ENCODE results near the gene MAP3K19.

The MAP3K19 gene

DNA sequence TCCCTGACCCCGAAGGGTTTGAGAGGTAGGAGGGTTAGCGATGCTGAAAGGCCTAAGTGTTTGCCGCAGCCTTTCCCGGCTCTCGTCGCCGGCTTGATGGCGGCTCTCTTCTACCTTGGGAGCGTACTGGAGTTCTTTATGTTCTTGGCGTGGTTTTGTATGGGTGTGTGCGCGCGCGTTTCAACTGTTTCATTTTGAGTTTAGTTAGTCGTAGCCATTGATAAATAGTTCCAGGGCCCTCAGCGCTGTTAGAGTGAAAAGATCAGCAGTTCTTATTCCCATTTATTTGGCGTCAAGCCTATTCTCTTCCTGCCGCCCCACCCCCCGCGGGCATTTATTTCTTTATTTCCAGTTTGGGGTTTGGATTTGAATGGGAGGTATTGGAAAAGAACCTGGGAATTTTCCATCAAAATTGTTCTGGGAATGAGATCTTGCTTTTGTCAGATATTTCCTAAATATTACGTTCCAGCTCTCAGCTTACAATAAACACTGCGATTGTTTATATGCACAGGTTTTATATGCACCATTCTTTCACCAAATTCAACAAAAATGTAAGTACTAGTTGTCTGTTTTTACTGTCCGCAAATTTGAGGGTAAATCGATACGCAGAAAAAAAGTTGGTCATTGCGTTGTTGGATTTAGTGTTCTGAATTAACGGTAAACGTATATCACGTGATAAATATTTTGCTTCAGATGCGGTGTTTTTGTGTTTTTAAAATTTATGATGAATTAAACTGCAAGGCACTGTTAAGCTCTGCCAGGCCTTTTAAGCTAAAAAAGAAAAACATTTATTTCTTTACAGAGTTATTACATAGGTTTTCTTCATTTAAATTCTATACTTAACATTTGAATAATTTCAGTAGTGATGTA lies 127.7 kb downstream of the MAP3K19 start:
- peak; percentile 19 for DNase-seq

DNA sequence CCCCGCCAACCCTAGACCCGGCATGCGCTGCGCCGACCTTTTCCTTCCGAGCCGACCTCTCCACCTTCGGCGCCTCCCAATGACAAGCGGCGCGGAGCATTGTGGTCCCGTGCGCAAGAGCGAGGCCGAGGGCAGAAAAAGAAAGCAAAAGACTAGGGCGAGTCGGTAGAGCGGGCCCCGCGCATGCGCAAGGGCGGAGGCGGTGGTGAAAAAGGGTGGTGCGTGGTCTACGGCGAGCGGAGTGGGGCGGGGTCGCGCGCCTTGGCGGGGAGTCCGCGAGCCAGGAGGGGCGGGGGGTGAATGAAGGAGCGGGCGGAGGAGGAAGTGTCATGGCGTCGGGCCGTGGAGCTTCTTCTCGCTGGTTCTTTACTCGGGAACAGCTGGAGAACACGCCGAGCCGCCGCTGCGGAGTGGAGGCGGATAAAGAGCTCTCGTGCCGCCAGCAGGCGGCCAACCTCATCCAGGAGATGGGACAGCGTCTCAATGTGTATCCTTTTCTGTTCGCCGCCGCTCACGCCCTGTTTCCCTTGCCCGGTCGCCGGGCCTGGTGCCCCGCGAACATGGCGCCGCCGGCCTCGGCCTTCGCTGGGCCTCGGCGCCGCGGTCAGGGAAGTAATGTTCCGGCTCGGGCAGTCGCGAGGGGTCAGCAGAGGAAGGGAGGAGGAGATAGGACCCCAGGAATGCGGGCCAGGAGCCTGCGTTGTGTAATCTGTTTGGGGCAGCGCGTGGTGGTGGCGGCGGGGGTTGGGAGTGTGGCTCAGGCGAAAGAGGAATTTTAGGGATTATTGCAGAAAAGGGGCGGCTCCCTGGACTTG lies 128.5 kb downstream of the MAP3K19 start, which contains the start of gene CCNT2:
TSS of gene CCNT2 (plus strand) at position 297 of the 815 bp plus-strand sequence. CDS start at position 330, 33 bp downstream.
- peak; percentile 97 for DNase-seq

DNA sequence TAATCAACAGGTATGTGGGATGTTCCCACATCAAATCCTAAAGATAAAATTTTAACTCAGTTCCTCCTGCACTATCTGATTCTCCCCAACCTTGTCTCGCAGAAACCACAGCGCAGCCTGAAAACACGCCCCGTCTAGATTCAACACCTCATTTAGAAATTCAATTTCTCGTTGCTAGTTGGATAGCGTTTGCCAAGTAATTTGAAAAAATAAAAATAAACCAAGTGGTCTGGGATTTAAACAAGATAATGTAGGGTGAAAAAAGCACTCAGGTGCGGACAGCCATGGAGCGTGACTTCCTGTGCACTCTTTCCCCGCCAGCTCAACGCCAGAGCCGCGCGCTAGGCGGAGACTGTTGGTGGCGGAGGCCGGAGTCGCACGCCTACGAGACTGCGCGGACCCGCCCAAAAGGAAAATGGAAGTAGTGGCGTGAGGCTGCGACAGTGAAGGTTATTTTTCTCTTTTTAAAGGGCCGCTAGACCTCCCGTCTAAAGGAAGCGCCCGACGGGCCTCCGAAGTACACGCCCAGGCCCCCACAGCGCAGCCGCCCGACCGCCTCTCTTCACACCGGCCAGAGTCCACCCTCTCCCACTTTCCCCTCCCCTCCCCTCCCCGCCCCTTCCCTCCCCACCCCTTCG lies 129.2 kb downstream of the MAP3K19 start:
- DNase-seq: peak; percentile 94

DNA sequence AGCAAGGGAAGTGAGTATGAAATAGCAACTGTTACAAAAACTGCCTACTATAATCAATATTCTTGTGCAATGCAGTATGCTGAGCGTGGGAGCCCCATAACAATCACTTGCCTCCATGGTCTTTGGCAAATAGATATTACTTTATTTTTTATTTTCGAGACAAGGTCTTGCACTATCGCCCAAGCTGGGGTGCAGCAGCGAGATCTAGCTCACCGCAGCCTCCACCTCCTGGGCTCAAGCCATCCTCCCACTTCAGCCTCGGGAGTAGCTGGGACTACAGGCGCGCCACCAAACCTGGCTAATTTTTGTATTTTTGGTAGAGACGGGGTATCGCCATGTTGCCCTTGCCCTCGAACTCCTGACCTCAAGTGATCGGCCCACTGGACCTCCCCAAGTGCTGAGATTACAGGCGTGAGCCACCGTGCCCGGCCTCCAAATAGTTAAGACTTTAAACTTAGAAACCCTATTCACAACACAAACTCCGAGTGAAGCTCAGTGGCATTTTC lies 129.8 kb downstream of the MAP3K19 start:
- DNase-seq: no peak
